ENCODE data around the gene PHF14. TPM values are rescaled to one million over a fixed set of nuclear protein-coding genes. Genes with fewer than 3 reads are reported as not detected.

Gene PHF14
- polyA plus RNA-seq, 2 of the 4 experiments (the other 2 are of a cell fraction), result 36.7 to 48.0 TPM

DNA sequence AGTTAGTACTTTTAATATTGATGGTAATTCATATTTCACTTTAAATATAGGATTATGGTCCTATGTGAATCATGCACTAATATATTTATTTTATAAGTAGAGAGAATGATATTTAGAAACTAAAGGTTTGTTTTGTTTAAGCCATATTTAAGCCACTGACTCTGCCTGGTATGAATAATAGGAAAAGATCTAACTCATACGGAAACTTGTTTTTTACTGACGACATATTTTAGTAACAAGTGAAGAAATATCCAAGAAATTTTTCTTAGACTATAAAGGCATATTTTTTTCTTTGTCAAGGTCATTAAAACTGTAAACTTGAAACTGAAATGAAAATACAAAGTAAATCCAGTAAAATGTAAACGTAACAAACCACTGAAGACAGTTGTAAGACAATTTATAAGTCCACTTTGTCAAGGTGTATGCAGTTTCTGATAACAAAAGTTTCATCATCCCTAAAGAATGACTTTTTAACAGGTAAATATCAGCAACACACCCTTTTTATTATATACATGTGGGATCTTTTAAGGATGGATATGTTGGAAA lies 147.1 kb downstream of the PHF14 start:
- FAIRE-seq (no peak), DNase-seq (ENCODE audit: low read depth in 1 of 2, low spot score in 1 of 2) (no peak)
- no peak overlapping the region for H3K4me3 ChIP-seq

GRCh38 chr7:11124856-11125559 lies 151.3 kb downstream of the PHF14 start:
- POLR2A ChIA-PET, result no interaction called here
- TF ChIP-seq JUNB (IDR thresholded peaks at IDR 0.05) (no peak), MAFK (IDR thresholded peaks at IDR 0.05; ENCODE audit: partially characterized antibody) (peak; percentile 56)

More for the DNA sequence above, 147.1 kb downstream of the PHF14 start:
- WGBS (ENCODE audit: missing lambda C conversion rate), result 92% methylated on average over 3 of the region's 3 CpGs
- no peak for ATAC-seq
- TF ChIP-seq PBX3 (IDR thresholded peaks at IDR 0.05) (no peak), NFE2L2 (conservative IDR thresholded peaks at IDR 0.05; ENCODE audit: low read length) (no peak)
- ChIA-PET POLR2A (no interaction called here), CTCF (no interaction called here)
- Histone ChIP-seq H3K4me2 (no peak overlapping the region), H3K27ac (no peak overlapping the region), H3K9me3 (no peaks in the 10 kb centered on the region), H3K4me1 (no peaks in the 10 kb centered on the region)

DNA sequence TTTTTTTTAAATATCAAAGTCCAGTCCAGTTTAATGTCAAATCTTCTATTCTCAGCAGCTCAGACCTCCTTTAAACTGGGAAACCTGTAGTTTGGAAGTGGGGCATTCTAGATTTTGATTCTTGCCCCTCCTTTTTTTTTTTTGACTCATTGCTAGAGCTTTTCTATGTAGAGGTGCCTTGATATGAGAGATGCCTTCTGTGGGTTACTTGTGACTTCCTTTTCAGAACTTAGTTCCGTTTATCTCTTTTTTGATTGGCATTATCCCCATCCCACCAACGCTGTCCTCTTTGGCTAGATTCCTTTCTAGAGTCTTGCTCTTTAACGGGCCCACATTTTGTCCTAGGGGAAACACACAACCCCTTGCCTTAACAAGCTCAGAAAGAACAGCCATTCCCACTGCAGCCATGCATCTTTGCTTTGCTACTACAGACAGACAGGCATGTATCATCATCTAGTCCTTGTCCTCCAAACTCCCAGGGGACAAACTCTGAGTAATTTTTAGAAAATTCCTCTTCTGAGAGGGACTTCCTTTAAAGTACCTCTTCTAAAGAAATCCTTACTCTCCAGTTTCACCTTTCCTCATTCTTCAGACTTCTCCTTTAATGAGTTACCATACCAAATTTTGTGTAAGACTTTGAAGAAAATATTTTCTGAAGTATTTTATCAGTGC lies 153.6 kb downstream of the PHF14 start:
- ChIA-PET CTCF (interaction anchor here (0.6 kb wide), 1 partner anchor 147 kb away, joined by 4 read pairs; no protein-coding TSS in a partner anchor), POLR2A (no interaction called here)
- WGBS (ENCODE audit: missing lambda C conversion rate), result 96% methylated on average over 3 of the region's 3 CpGs
- no peak for ATAC-seq
- no peak for DNase-seq (ENCODE audit: low read depth in 1 of 2, low spot score in 1 of 2)
- Histone ChIP-seq H3K4me1 (no peaks in the 10 kb centered on the region), H3K9me3 (no peaks in the 10 kb centered on the region), H3K4me3 (no peak overlapping the region), H3K4me2 (no peak overlapping the region), H3K27ac (no peak overlapping the region)
- TF ChIP-seq EHF (CRISPR knock-in tag; IDR thresholded peaks at IDR 0.05), result no peak
- no peak for FAIRE-seq

More at GRCh38 chr7:11124856-11125559, 151.3 kb downstream of the PHF14 start:
- no peaks in the 10 kb centered on the region for H3K9me3 ChIP-seq
- 92% methylated on average over 2 of the region's 2 CpGs for WGBS (ENCODE audit: missing lambda C conversion rate)
- ATAC-seq (no peak), FAIRE-seq (no peak), DNase-seq (ENCODE audit: low read depth in 1 of 2, low spot score in 1 of 2) (no peak)
- no peak overlapping the region for H3K4me3 ChIP-seq
- CTCF ChIA-PET, result no interaction called here
- H3K4me2 ChIP-seq, result no peak overlapping the region
- H3K4me1 ChIP-seq, result no peaks in the 10 kb centered on the region
- H3K27ac ChIP-seq, result no peak overlapping the region

DNA sequence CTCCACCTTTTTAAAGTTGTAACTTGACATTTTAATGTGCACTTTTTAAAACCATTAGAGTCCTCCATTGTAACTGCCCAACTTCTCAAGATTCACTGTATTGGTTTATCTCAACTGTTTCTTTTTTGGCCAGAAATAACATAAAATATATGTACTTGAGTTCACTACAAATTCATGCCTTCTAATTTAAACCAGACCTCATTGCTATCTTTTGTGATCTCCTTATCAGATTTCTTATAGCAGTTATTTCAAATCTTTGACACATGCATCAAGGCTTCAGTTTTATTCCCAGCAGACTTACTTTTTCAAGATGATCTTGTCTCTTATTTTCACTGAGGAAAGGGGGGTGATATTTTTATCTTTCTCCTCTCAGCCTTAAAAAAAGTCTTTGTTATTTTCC lies 154.3 kb downstream of the PHF14 start:
- FAIRE-seq (no peak), ATAC-seq (no peak)
- POLR2A ChIA-PET, result no interaction called here
- TF ChIP-seq HDAC2 (IDR thresholded peaks at IDR 0.05), result no peak
- TF ChIP-seq CBX8 (IDR thresholded peaks at IDR 0.05), result no peak
- no peak for TF ChIP-seq FOSL2 (IDR thresholded peaks at IDR 0.05)
- no peak for TF ChIP-seq FOSL2 (CRISPR knock-in tag; IDR thresholded peaks at IDR 0.05)
- TF ChIP-seq PHF8 (IDR thresholded peaks at IDR 0.05; ENCODE audit: borderline replicate concordance, low read depth), result no peak
- TF ChIP-seq KDM5A (IDR thresholded peaks at IDR 0.05), result no peak
- TF ChIP-seq KDM1A (IDR thresholded peaks at IDR 0.05; ENCODE audit: low read depth), result no peak
- no peak for TF ChIP-seq HOXB5 (CRISPR knock-in tag; IDR thresholded peaks at IDR 0.05)
- TF ChIP-seq POLR2AphosphoS2 (conservative IDR thresholded peaks at IDR 0.05; ENCODE audit: low read length), result no peak
- TF ChIP-seq MAZ (IDR thresholded peaks at IDR 0.05; ENCODE audit: borderline replicate concordance, low read depth, low read length), result no peak
- TF ChIP-seq, protein P1, sequence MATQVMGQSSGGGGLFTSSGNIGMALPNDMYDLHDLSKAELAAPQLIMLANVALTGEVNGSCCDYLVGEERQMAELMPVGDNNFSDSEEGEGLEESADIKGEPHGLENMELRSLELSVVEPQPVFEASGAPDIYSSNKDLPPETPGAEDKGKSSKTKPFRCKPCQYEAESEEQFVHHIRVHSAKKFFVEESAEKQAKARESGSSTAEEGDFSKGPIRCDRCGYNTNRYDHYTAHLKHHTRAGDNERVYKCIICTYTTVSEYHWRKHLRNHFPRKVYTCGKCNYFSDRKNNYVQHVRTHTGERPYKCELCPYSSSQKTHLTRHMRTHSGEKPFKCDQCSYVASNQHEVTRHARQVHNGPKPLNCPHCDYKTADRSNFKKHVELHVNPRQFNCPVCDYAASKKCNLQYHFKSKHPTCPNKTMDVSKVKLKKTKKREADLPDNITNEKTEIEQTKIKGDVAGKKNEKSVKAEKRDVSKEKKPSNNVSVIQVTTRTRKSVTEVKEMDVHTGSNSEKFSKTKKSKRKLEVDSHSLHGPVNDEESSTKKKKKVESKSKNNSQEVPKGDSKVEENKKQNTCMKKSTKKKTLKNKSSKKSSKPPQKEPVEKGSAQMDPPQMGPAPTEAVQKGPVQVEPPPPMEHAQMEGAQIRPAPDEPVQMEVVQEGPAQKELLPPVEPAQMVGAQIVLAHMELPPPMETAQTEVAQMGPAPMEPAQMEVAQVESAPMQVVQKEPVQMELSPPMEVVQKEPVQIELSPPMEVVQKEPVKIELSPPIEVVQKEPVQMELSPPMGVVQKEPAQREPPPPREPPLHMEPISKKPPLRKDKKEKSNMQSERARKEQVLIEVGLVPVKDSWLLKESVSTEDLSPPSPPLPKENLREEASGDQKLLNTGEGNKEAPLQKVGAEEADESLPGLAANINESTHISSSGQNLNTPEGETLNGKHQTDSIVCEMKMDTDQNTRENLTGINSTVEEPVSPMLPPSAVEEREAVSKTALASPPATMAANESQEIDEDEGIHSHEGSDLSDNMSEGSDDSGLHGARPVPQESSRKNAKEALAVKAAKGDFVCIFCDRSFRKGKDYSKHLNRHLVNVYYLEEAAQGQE (IDR thresholded peaks at IDR 0.05), result no peak
- no peak for TF ChIP-seq ZC3H11A (IDR thresholded peaks at IDR 0.05)
- no peak for TF ChIP-seq RCOR1 (IDR thresholded peaks at IDR 0.05; ENCODE audit: low read depth, low read length)
- TF ChIP-seq RNF2 (IDR thresholded peaks at IDR 0.05; ENCODE audit: borderline replicate concordance, low read depth), result no peak
- TF ChIP-seq FOSB (CRISPR knock-in tag; IDR thresholded peaks at IDR 0.05), result no peak
- no peak for TF ChIP-seq BHLHE40 (IDR thresholded peaks at IDR 0.05; ENCODE audit: low read depth, low read length)
- TF ChIP-seq HMGXB4 (CRISPR knock-in tag; IDR thresholded peaks at IDR 0.05; ENCODE audit: borderline replicate concordance), result no peak
- no peak for TF ChIP-seq NR3C1 (IDR thresholded peaks at IDR 0.05)
- TF ChIP-seq FOXS1 (CRISPR knock-in tag; IDR thresholded peaks at IDR 0.05), result no peak
- TF ChIP-seq HOXB13 (CRISPR knock-in tag; IDR thresholded peaks at IDR 0.05; ENCODE audit: low read depth), result no peak

More for the DNA sequence above, 154.3 kb downstream of the PHF14 start:
- Histone ChIP-seq H3K9me3 (no peaks in the 10 kb centered on the region), H3K4me2 (no peak overlapping the region), H3K27ac (no peak overlapping the region), H3K4me1 (no peaks in the 10 kb centered on the region), H3K4me3 (no peak overlapping the region)
- CTCF ChIA-PET, result no interaction called here
- no peak for DNase-seq (ENCODE audit: low read depth in 1 of 2, low spot score in 1 of 2)

All from A549 (cell line).